ENCODE results near the gene EHBP1. TPM values are rescaled to one million over a fixed set of nuclear protein-coding genes. Genes with fewer than 3 reads are reported as not detected.

Gene EHBP1
- total and polyA plus RNA-seq, 2 donors (not counting 1 experiment from before 2014, with no cell fraction given) = 129 to 191 TPM

DNA sequence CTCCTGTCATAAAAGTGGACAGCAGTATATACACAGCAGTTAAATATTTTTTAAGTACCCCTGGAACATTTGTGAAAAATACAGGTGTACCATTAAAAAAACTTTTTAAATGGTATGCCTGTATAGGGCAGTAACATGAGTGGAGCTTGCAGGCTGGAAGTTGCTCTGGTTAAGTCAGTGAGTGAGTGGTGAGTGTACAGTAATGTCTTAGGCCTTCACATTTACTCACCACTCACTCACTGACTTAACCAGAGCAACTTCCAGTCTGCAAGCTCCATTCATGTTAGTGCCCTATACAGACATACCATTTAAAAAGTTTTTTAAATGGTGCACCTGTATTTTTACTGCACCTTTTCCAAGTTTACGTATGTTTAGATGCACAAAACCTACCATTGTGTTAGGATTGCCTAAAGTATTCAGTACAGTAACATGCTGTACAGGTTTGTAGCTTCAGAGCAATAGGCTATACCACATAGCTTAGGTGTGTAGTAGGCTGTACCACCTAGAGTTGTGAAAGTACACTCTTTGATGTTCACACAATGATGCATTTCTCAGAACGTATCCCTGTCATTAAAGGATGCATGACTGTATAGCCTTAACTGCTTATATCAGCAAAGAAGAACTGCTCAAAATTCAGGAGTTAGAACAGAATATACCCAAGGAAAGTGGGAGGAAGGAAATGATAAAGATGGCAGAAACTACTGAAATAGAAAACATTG lies 112.6 kb downstream of the EHBP1 start:
- H3K79me2 ChIP-seq (ENCODE audit: control insufficient read depth, insufficient read depth, low read length) = peaks cover 27% of the 10 kb centered on the region
- H3K4me1 ChIP-seq (ENCODE audit: control insufficient read depth, extremely low read depth, insufficient read depth, low read length) = peaks cover 4% of the 10 kb centered on the region
- no peak overlapping the region for H3K9ac ChIP-seq (ENCODE audit: insufficient read depth, low read length)
- no peaks in the 10 kb centered on the region for H3K27me3 ChIP-seq (ENCODE audit: control insufficient read depth, insufficient read depth, low read length)
- peaks cover 2% of the 10 kb centered on the region for H4K20me1 ChIP-seq (ENCODE audit: control insufficient read depth, extremely low read depth, insufficient read depth, low read length)
- H3K9me3 ChIP-seq (ENCODE audit: control insufficient read depth, insufficient read depth, low read depth, low read length) = no peaks in the 10 kb centered on the region
- no peak overlapping the region for H3K4me3 ChIP-seq (replicated peaks in 1 of 4; ENCODE audit: control extremely low read depth in 1 of 4, insufficient read depth in 1 of 4, low read depth in 3 of 4, low read length in 4 of 4)
- H2AFZ ChIP-seq (ENCODE audit: low read length) = no peak overlapping the region
- H3K36me3 ChIP-seq (ENCODE audit: control insufficient read depth, insufficient read depth, low read length) = no peaks in the 10 kb centered on the region
- TF ChIP-seq, protein P1, sequence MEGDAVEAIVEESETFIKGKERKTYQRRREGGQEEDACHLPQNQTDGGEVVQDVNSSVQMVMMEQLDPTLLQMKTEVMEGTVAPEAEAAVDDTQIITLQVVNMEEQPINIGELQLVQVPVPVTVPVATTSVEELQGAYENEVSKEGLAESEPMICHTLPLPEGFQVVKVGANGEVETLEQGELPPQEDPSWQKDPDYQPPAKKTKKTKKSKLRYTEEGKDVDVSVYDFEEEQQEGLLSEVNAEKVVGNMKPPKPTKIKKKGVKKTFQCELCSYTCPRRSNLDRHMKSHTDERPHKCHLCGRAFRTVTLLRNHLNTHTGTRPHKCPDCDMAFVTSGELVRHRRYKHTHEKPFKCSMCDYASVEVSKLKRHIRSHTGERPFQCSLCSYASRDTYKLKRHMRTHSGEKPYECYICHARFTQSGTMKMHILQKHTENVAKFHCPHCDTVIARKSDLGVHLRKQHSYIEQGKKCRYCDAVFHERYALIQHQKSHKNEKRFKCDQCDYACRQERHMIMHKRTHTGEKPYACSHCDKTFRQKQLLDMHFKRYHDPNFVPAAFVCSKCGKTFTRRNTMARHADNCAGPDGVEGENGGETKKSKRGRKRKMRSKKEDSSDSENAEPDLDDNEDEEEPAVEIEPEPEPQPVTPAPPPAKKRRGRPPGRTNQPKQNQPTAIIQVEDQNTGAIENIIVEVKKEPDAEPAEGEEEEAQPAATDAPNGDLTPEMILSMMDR (conservative IDR thresholded peaks at IDR 0.05 in 1 of 2, IDR thresholded peaks at IDR 0.05 in 1 of 2; ENCODE audit: low read depth in 1 of 2, low read length in 2 of 2) = no peak
- no peak for TF ChIP-seq EZH2 (IDR thresholded peaks at IDR 0.05; ENCODE audit: low read length, missing control alignments)
- peak in 1 of 2 donors; percentile 63 for DNase-seq (ENCODE audit: low read depth in 2 of 2)
- no peak overlapping the region for H3K4me2 ChIP-seq (ENCODE audit: extremely low read depth, insufficient read depth, low read length)
- H3K27ac ChIP-seq (ENCODE audit: insufficient read depth, low read length) = no peak overlapping the region

DNA sequence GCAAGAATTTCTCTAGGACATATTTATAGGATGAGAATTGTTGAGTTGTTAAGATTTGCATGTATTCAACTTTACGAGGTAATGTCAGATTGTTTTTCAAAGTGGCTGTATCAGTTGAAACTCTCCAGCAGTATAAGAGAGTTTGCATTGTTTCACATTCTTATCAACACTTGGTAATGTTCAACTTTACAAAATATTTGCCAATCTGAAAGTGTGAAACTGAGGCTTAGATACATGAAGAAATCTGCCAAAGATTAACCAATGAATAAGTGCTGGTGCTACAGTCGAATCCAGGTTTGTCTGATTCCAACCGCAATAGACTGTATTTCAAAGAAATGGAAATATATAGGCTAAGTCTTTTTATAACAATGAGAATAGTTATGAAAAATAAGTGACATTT lies 117.0 kb downstream of the EHBP1 start:
- H3K9me3 ChIP-seq (ENCODE audit: control insufficient read depth, insufficient read depth, low read depth, low read length) = no peaks in the 10 kb centered on the region
- H3K27ac ChIP-seq (ENCODE audit: insufficient read depth, low read length) = no peak overlapping the region
- no peak overlapping the region for H3K4me3 ChIP-seq (replicated peaks in 1 of 4; ENCODE audit: control extremely low read depth in 1 of 4, insufficient read depth in 1 of 4, low read depth in 3 of 4, low read length in 4 of 4)
- peaks cover 5% of the 10 kb centered on the region for H3K4me1 ChIP-seq (ENCODE audit: control insufficient read depth, extremely low read depth, insufficient read depth, low read length)
- no peak overlapping the region for H2AFZ ChIP-seq (ENCODE audit: low read length)
- H3K9ac ChIP-seq (ENCODE audit: insufficient read depth, low read length) = no peak overlapping the region
- no peak for DNase-seq (ENCODE audit: low read depth in 2 of 2)
- no peaks in the 10 kb centered on the region for H3K36me3 ChIP-seq (ENCODE audit: control insufficient read depth, insufficient read depth, low read length)
- no peaks in the 10 kb centered on the region for H3K27me3 ChIP-seq (ENCODE audit: control insufficient read depth, insufficient read depth, low read length)
- TF ChIP-seq EZH2 (IDR thresholded peaks at IDR 0.05; ENCODE audit: low read length, missing control alignments) = no peak
- TF ChIP-seq, protein P1 (conservative IDR thresholded peaks at IDR 0.05 in 1 of 2, IDR thresholded peaks at IDR 0.05 in 1 of 2; ENCODE audit: low read depth in 1 of 2, low read length in 2 of 2) = no peak
- H3K4me2 ChIP-seq (ENCODE audit: extremely low read depth, insufficient read depth, low read length) = no peak overlapping the region
- H3K79me2 ChIP-seq (ENCODE audit: control insufficient read depth, insufficient read depth, low read length) = peaks cover 8% of the 10 kb centered on the region
- no peaks in the 10 kb centered on the region for H4K20me1 ChIP-seq (ENCODE audit: control insufficient read depth, extremely low read depth, insufficient read depth, low read length)

DNA sequence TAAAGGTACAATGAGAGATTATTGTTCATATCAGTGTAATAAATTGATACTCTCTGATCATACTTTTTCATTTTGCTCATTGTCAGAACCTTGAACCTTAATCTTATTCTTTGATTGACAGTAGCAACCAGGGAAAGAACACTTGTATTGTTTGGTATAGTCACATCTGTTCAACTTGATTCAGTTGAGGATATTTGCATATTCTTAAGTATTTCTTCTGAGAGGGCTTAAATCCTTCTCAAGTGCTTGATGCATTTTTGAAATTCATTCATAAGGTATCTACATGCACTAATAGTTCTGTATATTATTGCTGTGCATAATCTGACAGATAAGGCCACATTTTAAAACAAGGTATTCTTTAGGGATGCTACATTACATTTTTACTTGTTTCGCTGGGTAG lies 118.9 kb downstream of the EHBP1 start:
- TF ChIP-seq, protein P1 (conservative IDR thresholded peaks at IDR 0.05 in 1 of 2, IDR thresholded peaks at IDR 0.05 in 1 of 2; ENCODE audit: low read depth in 1 of 2, low read length in 2 of 2) = no peak
- TF ChIP-seq EZH2 (IDR thresholded peaks at IDR 0.05; ENCODE audit: low read length, missing control alignments) = no peak
- peaks cover 4% of the 10 kb centered on the region for H3K79me2 ChIP-seq (ENCODE audit: control insufficient read depth, insufficient read depth, low read length)

More for the DNA sequence above, 118.9 kb downstream of the EHBP1 start:
- Histone ChIP-seq H3K27ac (ENCODE audit: insufficient read depth, low read length) (no peak overlapping the region), H3K9ac (ENCODE audit: insufficient read depth, low read length) (no peak overlapping the region), H2AFZ (ENCODE audit: low read length) (no peak overlapping the region), H3K4me3 (replicated peaks in 1 of 4; ENCODE audit: control extremely low read depth in 1 of 4, insufficient read depth in 1 of 4, low read depth in 3 of 4, low read length in 4 of 4) (no peak overlapping the region), H3K36me3 (ENCODE audit: control insufficient read depth, insufficient read depth, low read length) (peaks cover 3% of the 10 kb centered on the region), H3K9me3 (ENCODE audit: control insufficient read depth, insufficient read depth, low read depth, low read length) (no peaks in the 10 kb centered on the region), H3K27me3 (ENCODE audit: control insufficient read depth, insufficient read depth, low read length) (no peaks in the 10 kb centered on the region), H3K4me2 (ENCODE audit: extremely low read depth, insufficient read depth, low read length) (no peak overlapping the region), H3K4me1 (ENCODE audit: control insufficient read depth, extremely low read depth, insufficient read depth, low read length) (peaks cover 2% of the 10 kb centered on the region), H4K20me1 (ENCODE audit: control insufficient read depth, extremely low read depth, insufficient read depth, low read length) (no peaks in the 10 kb centered on the region)
- no peak for DNase-seq (ENCODE audit: low read depth in 2 of 2)

All from fibroblast of lung (primary cell).